Neural progenitor cell (in vitro differentiated cells): ENCODE data around the gene MSH6. TPM values are rescaled to one million over a fixed set of nuclear protein-coding genes. Genes with fewer than 3 reads are reported as not detected.

ENCODE experiments used
- DNase-seq: peaks from one replicate; pipeline ENCODE4 v3.0.0-alpha.2; 2016; ENCODE audit warnings: low spot score
- H2AFZ ChIP-seq: fragments of 200-600 bp; sonication (generic); replicated peaks from 2 replicates; pipeline ENCODE4 v1.6.1; 2016; ENCODE audit warnings: antibody characterized with exemption
- H3F3A ChIP-seq: fragments of 200-600 bp; sonication (generic); 2 replicates; pipeline ENCODE4 v1.6.1; 2016; ENCODE audit warnings: antibody characterized with exemption, low read depth
- H3K27ac ChIP-seq: fragments of 200-600 bp; sonication (generic); 2 replicates; pipeline ENCODE4 v1.5.1; 2016; ENCODE audit warnings: mild to moderate bottlenecking
- H3K27me3 ChIP-seq: fragments of 200-600 bp; sonication (generic); 2 replicates; pipeline ENCODE4 v1.6.1; 2016; ENCODE audit warnings: mild to moderate bottlenecking, moderate library complexity
- H3K36me3 ChIP-seq: fragments of 200-600 bp; sonication (generic); 2 replicates; pipeline ENCODE4 v1.5.1; 2016
- H3K4me1 ChIP-seq: fragments of 200-600 bp; sonication (generic); 2 replicates; pipeline ENCODE4 v1.6.1; 2016; ENCODE audit warnings: mixed run types
- H3K4me2 ChIP-seq: fragments of 200-600 bp; sonication (generic); 2 replicates; pipeline ENCODE4 v1.6.1; 2016
- H3K4me3 ChIP-seq: fragments of 200-600 bp; sonication (generic); 2 replicates; pipeline ENCODE4 v1.5.1; 2016
- H3K79me2 ChIP-seq: fragments of 200-600 bp; sonication (generic); 2 replicates; pipeline ENCODE4 v1.6.1; 2016; ENCODE audit warnings: low read depth
- H3K9ac ChIP-seq: fragments of 200-600 bp; sonication (generic); 2 replicates; pipeline ENCODE4 v1.6.1; 2016
- H3K9me3 ChIP-seq: fragments of 200-600 bp; sonication (generic); 2 replicates; pipeline ENCODE4 v1.5.1; 2016; ENCODE audit warnings: low read depth
- H4K20me1 ChIP-seq: fragments of 200-600 bp; sonication (generic); 2 replicates; pipeline ENCODE4 v1.6.1; 2016; ENCODE audit warnings: low read depth
- H3K27ac Mint-ChIP-seq: 3 replicates; pipeline ENCODE4 v1.8.0; 2021; ENCODE audit warnings: mixed read lengths
- H3K27me3 Mint-ChIP-seq: 2 replicates; pipeline ENCODE4 v1.8.0; 2022; ENCODE audit warnings: low read depth, mild to moderate bottlenecking, inconsistent platforms, moderate library complexity, mixed read lengths; ENCODE audit not compliant: insufficient read depth
- H3K36me3 Mint-ChIP-seq: 3 replicates; pipeline ENCODE4 v1.8.0; 2021; ENCODE audit warnings: mixed read lengths
- H3K4me1 Mint-ChIP-seq: 3 replicates; pipeline ENCODE4 v1.8.0; 2021; ENCODE audit warnings: mixed read lengths
- H3K4me3 Mint-ChIP-seq: 3 replicates; pipeline ENCODE4 v1.8.0; 2021; ENCODE audit warnings: mild to moderate bottlenecking, moderate library complexity, mixed read lengths
- H3K9me3 Mint-ChIP-seq: 3 replicates; pipeline ENCODE4 v1.8.0; 2020; ENCODE audit warnings: mixed read lengths
- EZH2 ChIP-seq: fragments of 200-600 bp; sonication (generic); IDR thresholded peaks from 2 replicates; pipeline ENCODE4 v1.6.1; 2017; ENCODE audit warnings: antibody characterized with exemption, mild to moderate bottlenecking, moderate library complexity
- EZH2phosphoT487 ChIP-seq: fragments of 200-600 bp; sonication (generic); IDR thresholded peaks from 2 replicates; pipeline ENCODE4 v1.6.1; 2017; ENCODE audit warnings: antibody characterized with exemption
- total RNA-seq: library from RNA; depleted of rRNA; stranded (reverse); fragments of >200 nt; gene quantifications from 2 replicates; pipeline ENCODE4 v1.2.3, GENCODE V29; 2015; ENCODE audit warnings: low replicate concordance
- TF ChIP-seq, protein P1 (sequence below): fragments of 200-600 bp; sonication (generic); IDR thresholded peaks from 2 replicates; pipeline ENCODE4 v1.5.1; 2017; ENCODE audit warnings: antibody characterized with exemption, mild to moderate bottlenecking

The MSH6 gene
- total RNA-seq, 1 donor from 2014 or later = 276 TPM

DNA sequence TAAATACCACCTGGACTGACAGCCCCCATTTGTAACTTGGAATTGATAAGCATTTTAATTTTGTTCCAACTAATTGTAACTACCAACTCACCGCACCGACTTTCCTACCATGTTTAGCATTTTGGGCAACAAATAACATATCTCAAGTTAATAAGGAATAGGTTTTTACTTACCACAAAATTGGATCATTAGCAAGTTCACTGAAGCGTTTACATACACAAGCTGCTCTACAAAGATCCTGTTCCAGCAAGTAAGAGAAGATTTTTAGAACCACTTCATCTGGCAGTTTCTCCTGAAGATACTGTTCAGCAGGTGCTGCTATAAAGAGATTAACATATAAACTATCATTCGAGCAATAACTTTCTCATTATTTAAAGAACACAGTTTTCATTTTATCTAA is 55.7 kb downstream of the MSH6 start:
- no peak overlapping the region for H3K4me3 ChIP-seq
- peaks cover 14% of the 10 kb centered on the region for H4K20me1 ChIP-seq
- no peak for DNase-seq
- no peaks in the 10 kb centered on the region for H3F3A ChIP-seq
- Mint-ChIP-seq H3K36me3 (peaks cover 27% of the 10 kb centered on the region), H3K4me3 (no peak overlapping the region), H3K27ac (no peak overlapping the region), H3K4me1 (peaks cover 6% of the 10 kb centered on the region), H3K9me3 (peaks cover 4% of the 10 kb centered on the region), H3K27me3 (no peaks in the 10 kb centered on the region)
- no peaks in the 10 kb centered on the region for H3K27me3 ChIP-seq
- H3K36me3 ChIP-seq = peaks cover 49% of the 10 kb centered on the region
- no peak overlapping the region for H2AFZ ChIP-seq
- no peak for TF ChIP-seq EZH2phosphoT487
- TF ChIP-seq, protein P1, sequence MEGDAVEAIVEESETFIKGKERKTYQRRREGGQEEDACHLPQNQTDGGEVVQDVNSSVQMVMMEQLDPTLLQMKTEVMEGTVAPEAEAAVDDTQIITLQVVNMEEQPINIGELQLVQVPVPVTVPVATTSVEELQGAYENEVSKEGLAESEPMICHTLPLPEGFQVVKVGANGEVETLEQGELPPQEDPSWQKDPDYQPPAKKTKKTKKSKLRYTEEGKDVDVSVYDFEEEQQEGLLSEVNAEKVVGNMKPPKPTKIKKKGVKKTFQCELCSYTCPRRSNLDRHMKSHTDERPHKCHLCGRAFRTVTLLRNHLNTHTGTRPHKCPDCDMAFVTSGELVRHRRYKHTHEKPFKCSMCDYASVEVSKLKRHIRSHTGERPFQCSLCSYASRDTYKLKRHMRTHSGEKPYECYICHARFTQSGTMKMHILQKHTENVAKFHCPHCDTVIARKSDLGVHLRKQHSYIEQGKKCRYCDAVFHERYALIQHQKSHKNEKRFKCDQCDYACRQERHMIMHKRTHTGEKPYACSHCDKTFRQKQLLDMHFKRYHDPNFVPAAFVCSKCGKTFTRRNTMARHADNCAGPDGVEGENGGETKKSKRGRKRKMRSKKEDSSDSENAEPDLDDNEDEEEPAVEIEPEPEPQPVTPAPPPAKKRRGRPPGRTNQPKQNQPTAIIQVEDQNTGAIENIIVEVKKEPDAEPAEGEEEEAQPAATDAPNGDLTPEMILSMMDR = no peak
- no peak for TF ChIP-seq EZH2
- no peaks in the 10 kb centered on the region for H3K9me3 ChIP-seq
- H3K9ac ChIP-seq = no peak overlapping the region
- H3K4me1 ChIP-seq = no peaks in the 10 kb centered on the region
- peaks cover 49% of the 10 kb centered on the region for H3K79me2 ChIP-seq
- no peak overlapping the region for H3K27ac ChIP-seq
- H3K4me2 ChIP-seq = no peak overlapping the region

DNA sequence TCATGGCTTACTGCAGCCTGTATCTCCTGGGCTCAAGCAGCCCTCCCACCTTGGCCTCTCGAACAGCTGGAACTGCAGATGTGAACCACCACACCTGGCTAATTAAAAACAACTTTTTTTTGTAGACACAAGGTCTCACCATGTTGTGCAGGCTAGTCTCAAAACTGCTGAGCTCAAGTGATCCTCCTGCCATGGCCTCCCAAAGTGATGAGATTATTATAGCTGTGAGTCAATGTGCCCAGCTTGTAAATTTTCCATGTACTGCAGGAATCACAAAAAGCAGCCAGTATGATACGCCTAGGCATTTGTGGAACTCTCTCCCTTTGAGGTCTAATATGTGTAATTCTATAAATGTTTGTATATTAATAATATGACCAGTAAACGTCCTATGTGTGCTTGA is 59.9 kb downstream of the MSH6 start:
- Histone ChIP-seq H3F3A (no peaks in the 10 kb centered on the region), H3K4me1 (no peaks in the 10 kb centered on the region), H2AFZ (no peak overlapping the region), H4K20me1 (peaks cover 54% of the 10 kb centered on the region), H3K27me3 (no peaks in the 10 kb centered on the region), H3K9ac (no peak overlapping the region), H3K9me3 (no peaks in the 10 kb centered on the region), H3K36me3 (peaks cover 16% of the 10 kb centered on the region), H3K79me2 (peaks cover 90% of the 10 kb centered on the region), H3K4me2 (no peak overlapping the region), H3K27ac (no peak overlapping the region), H3K4me3 (no peak overlapping the region)
- TF ChIP-seq EZH2 = no peak
- TF ChIP-seq, protein P1 = no peak
- no peak for TF ChIP-seq EZH2phosphoT487
- peaks cover 18% of the 10 kb centered on the region for H3K36me3 Mint-ChIP-seq
- peaks cover 6% of the 10 kb centered on the region for H3K4me1 Mint-ChIP-seq
- peaks cover 4% of the 10 kb centered on the region for H3K9me3 Mint-ChIP-seq
- H3K4me3 Mint-ChIP-seq = no peak overlapping the region
- no peaks in the 10 kb centered on the region for H3K27me3 Mint-ChIP-seq
- DNase-seq = no peak
- H3K27ac Mint-ChIP-seq = no peak overlapping the region

DNA sequence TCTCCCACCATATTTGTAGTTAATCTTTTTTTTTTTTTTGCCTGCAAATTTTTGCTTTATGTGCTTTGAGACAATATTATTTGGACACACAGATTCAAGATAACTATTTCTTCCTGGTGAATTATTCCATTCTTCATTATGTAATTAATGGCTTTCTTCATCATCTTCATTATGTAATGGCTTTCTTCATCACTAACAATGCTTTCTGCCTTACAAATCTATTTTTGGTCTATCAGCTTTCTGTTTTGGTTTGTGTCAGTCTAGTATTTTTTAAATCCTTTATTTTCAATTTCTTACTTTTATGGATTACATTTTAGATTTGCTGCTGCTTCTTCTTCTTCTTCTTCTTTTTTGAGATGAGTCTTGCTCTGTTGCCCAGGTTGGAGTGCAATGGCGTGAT is 60.5 kb downstream of the MSH6 start:
- H3K9me3 Mint-ChIP-seq = peaks cover 4% of the 10 kb centered on the region
- Histone ChIP-seq H3K4me3 (no peak overlapping the region), H2AFZ (no peak overlapping the region), H3K79me2 (peaks cover 96% of the 10 kb centered on the region), H3K9me3 (no peaks in the 10 kb centered on the region), H3K4me2 (no peak overlapping the region), H3K27me3 (no peaks in the 10 kb centered on the region), H3K36me3 (peaks cover 13% of the 10 kb centered on the region), H3F3A (no peaks in the 10 kb centered on the region), H4K20me1 (peaks cover 54% of the 10 kb centered on the region), H3K9ac (no peak overlapping the region), H3K4me1 (no peaks in the 10 kb centered on the region), H3K27ac (no peak overlapping the region)
- peaks cover 21% of the 10 kb centered on the region for H3K36me3 Mint-ChIP-seq
- peaks cover 6% of the 10 kb centered on the region for H3K4me1 Mint-ChIP-seq
- DNase-seq = no peak
- no peak for TF ChIP-seq EZH2phosphoT487
- no peak for TF ChIP-seq EZH2
- TF ChIP-seq, protein P1 = no peak
- H3K27me3 Mint-ChIP-seq = no peaks in the 10 kb centered on the region
- H3K4me3 Mint-ChIP-seq = no peak overlapping the region
- H3K27ac Mint-ChIP-seq = no peak overlapping the region
